Body of pancreas (tissue), 4 donors: Measurements from ENCODE around the gene CDCP1. TPM values are rescaled to one million over a fixed set of nuclear protein-coding genes. Genes with fewer than 3 reads are reported as not detected.

ENCODE experiments used
- ATAC-seq: fragments of 150-250 bp; one replicate; pipeline ENCODE4 v1.9.1; 2016
- DNase-seq, 4 donors: peaks; one replicate each; pipeline ENCODE4 v3.0.0-alpha.2; 2019
- H3K27ac ChIP-seq, 4 donors: fragments of 200-600 bp; sonication (generic); 1 replicate in 3 of 4; 2 replicates in 1 of 4; pipeline versions ENCODE4 v1.5.1 to v1.6.1; 2016 to 2019; ENCODE audit warnings: mild to moderate bottlenecking in 1 of 4, mixed read lengths in 1 of 4, moderate library complexity in 1 of 4
- H3K27me3 ChIP-seq, 2 donors: fragments of 200-600 bp; sonication (generic); one replicate each; pipeline ENCODE4 v1.6.0; 2016; ENCODE audit warnings: mild to moderate bottlenecking in 1 of 2
- H3K36me3 ChIP-seq, 2 donors: fragments of 200-600 bp; sonication (generic); replicated peaks in 1 of 2; 2 replicates each; pipeline ENCODE4 v1.5.1; 2016; ENCODE audit warnings: low read depth in 2 of 2; ENCODE audit not compliant: insufficient read depth in 1 of 2
- H3K4me1 ChIP-seq: fragments of 200-600 bp; sonication (generic); one replicate; pipeline ENCODE4 v1.6.0; 2016
- H3K4me3 ChIP-seq, 2 donors: fragments of 200-600 bp; sonication (generic); 1 replicate in 1 of 2; 2 replicates in 1 of 2; pipeline ENCODE4 v1.5.1; 2016 to 2019
- H3K9me3 ChIP-seq, 3 donors: fragments of 200-600 bp; sonication (generic); 1 replicate in 2 of 3; 2 replicates in 1 of 3; pipeline ENCODE4 v1.5.1; 2016
- POLR2A ChIP-seq, 3 donors: fragments of 450-650 bp; IDR thresholded peaks; one replicate each; pipeline ENCODE4 v1.6.1; 2016; ENCODE audit warnings: antibody characterized with exemption in 3 of 3, mild to moderate bottlenecking in 2 of 3
- WGBS, 2 donors: methylation state at CpG; one replicate each; pipeline ENCODE4 v1.1.5; 2017; 5-methylcytosine and 5-hydroxymethylcytosine counted together
- intact Hi-C: fragments of 100-400 bp; cut with DNase I; formaldehyde crosslinking; loops from one replicate; pipeline ENCODE4 v1.15.1; 2023
- total RNA-seq, 2 donors: library from RNA; depleted of rRNA; stranded (reverse); fragments of >200 nt; gene quantifications; one replicate each; pipeline ENCODE4 v1.1.0, GENCODE V29; 2016
- TF ChIP-seq, protein P1 (sequence below), 7 experiments: fragments of 450-650 bp in 4 of 7; fragments of 200-600 bp in 3 of 7; sonication (generic) in 3 of 7; IDR thresholded peaks; one replicate each; pipeline ENCODE4 v1.5.1; 2016 to 2019; ENCODE audit warnings: antibody characterized with exemption in 7 of 7

Gene CDCP1
- total RNA-seq, 2 donors from 2014 or later, result 6.2 to 6.3 TPM

- 20 to 36% methylated on average over 8 of the region's 8 CpGs for WGBS, 2 donors
- peak overlapping the region; percentile 58 to 77 (median 73) for H3K27ac ChIP-seq
- no peak overlapping the region for H3K4me3 ChIP-seq
- H3K4me1 ChIP-seq, result peaks cover 29% of the 10 kb centered on the region
- H3K9me3 ChIP-seq, result no peaks in the 10 kb centered on the region
- peaks cover 0 to 5% of the 10 kb centered on the region in 2 donors for H3K36me3 ChIP-seq
- H3K27me3 ChIP-seq, result no peaks in the 10 kb centered on the region
- intact Hi-C loops, result no loop called here
- TF ChIP-seq, protein P1, sequence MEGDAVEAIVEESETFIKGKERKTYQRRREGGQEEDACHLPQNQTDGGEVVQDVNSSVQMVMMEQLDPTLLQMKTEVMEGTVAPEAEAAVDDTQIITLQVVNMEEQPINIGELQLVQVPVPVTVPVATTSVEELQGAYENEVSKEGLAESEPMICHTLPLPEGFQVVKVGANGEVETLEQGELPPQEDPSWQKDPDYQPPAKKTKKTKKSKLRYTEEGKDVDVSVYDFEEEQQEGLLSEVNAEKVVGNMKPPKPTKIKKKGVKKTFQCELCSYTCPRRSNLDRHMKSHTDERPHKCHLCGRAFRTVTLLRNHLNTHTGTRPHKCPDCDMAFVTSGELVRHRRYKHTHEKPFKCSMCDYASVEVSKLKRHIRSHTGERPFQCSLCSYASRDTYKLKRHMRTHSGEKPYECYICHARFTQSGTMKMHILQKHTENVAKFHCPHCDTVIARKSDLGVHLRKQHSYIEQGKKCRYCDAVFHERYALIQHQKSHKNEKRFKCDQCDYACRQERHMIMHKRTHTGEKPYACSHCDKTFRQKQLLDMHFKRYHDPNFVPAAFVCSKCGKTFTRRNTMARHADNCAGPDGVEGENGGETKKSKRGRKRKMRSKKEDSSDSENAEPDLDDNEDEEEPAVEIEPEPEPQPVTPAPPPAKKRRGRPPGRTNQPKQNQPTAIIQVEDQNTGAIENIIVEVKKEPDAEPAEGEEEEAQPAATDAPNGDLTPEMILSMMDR (IDR thresholded peaks at IDR 0.05), result no peak
- TF ChIP-seq POLR2A (IDR thresholded peaks at IDR 0.05), result no peak
- peak; percentile 98 for ATAC-seq
- DNase-seq, result peak; percentile 82 to 94 (median 92)
These were observed 57.4 kb downstream of the CDCP1 start for GRCh38 chr3:45088543-45089358.

DNA sequence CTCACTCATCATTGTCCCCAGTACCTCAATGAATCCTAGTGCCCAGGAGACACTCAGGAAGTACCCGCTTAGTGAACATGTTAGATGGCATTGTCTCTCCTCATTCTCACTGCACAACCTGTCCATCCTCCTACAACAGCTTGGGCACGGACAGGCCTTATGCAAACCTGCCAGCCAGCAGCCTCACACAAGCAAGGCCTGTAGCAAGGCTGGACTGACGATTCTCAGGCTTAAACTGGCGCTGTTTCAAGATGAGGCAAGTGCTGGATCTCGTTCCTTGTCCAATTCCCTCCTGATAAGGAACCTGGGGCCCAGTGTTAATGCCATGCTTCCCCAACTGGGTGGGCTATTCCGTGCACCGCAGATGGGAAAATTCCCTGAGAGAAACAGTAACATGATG is 59.0 kb downstream of the CDCP1 start:
- H3K27ac ChIP-seq, result no peak overlapping the region
- no peak for ATAC-seq

GRCh38 chr3:45084820-45085816 is 61.1 kb downstream of the CDCP1 start:
- WGBS, 2 donors, result 70% methylated on average over 12 to 13 of the region's 13 CpGs
- Histone ChIP-seq H3K4me3 (no peak overlapping the region), H3K9me3 (no peaks in the 10 kb centered on the region), H3K27me3 (no peaks in the 10 kb centered on the region), H3K4me1 (peaks cover 19% of the 10 kb centered on the region), H3K27ac (no peak overlapping the region), H3K36me3 (peaks cover 0 to 5% of the 10 kb centered on the region in 2 donors)
- intact Hi-C loops, result no loop called here
- no peak for ATAC-seq
- TF ChIP-seq POLR2A (IDR thresholded peaks at IDR 0.05), result no peak
- TF ChIP-seq, protein P1 (IDR thresholded peaks at IDR 0.05), result no peak
- no peak for DNase-seq

More for the DNA sequence above, 59.0 kb downstream of the CDCP1 start:
- peak in 3 of 4 donors; percentile 25 to 48 (median 27) for DNase-seq
- Histone ChIP-seq H3K36me3 (peaks cover 0 to 5% of the 10 kb centered on the region in 2 donors), H3K9me3 (no peaks in the 10 kb centered on the region), H3K27me3 (no peaks in the 10 kb centered on the region), H3K4me1 (peaks cover 23% of the 10 kb centered on the region), H3K4me3 (no peak overlapping the region)
- intact Hi-C loops, result no loop called here
- TF ChIP-seq POLR2A (IDR thresholded peaks at IDR 0.05), result no peak
- TF ChIP-seq, protein P1 (IDR thresholded peaks at IDR 0.05), result no peak
- WGBS, 2 donors, result 70 to 73% methylated on average over 7 of the region's 7 CpGs

GRCh38 chr3:45084361-45084760 is 61.8 kb downstream of the CDCP1 start:
- no peak overlapping the region for H3K27ac ChIP-seq
- no peak for DNase-seq
- H3K4me3 ChIP-seq, result no peak overlapping the region
- no peak for ATAC-seq
- no peak for TF ChIP-seq POLR2A (IDR thresholded peaks at IDR 0.05)
- TF ChIP-seq, protein P1 (IDR thresholded peaks at IDR 0.05), result no peak
- peaks cover 0 to 5% of the 10 kb centered on the region in 2 donors for H3K36me3 ChIP-seq
- no peaks in the 10 kb centered on the region for H3K9me3 ChIP-seq
- H3K27me3 ChIP-seq, result no peaks in the 10 kb centered on the region
- peaks cover 21% of the 10 kb centered on the region for H3K4me1 ChIP-seq
- intact Hi-C loops, result no loop called here
- 50 to 77% methylated on average over 1 of the region's 1 CpG for WGBS, 2 donors
